GM11168 (cell line): ENCODE measurements around the gene CTRL.

ENCODE experiments used
- in situ Hi-C: fragments of 300-500 bp; cut with MboI; formaldehyde crosslinking; loops from one replicate; pipeline ENCODE4 v1.12.0; 2022; ENCODE audit warnings: low sequenced_read_pairs; ENCODE audit not compliant: unreplicated experiment

CTRL gene

GRCh38 chr16:67963662-67964321 lies 32.1 kb upstream of the CTRL start:
- in situ Hi-C loops, result no loop called here

GRCh38 chr16:67963292-67963661 lies 31.6 kb upstream of the CTRL start:
- in situ Hi-C loops, result no loop called here

- in situ Hi-C loops, result no loop called here
Observed at GRCh38 chr16:67962135-67962534, 30.5 kb upstream of the CTRL start.

GRCh38 chr16:67961551-67961957 lies 29.9 kb upstream of the CTRL start:
- in situ Hi-C loops, result no loop called here

- in situ Hi-C loops, result no loop called here
Observed at GRCh38 chr16:67959536-67960329, 28.1 kb upstream of the CTRL start.

GRCh38 chr16:67957622-67958021 lies 26.0 kb upstream of the CTRL start:
- in situ Hi-C loops, result no loop called here

GRCh38 chr16:67954421-67955196 lies 22.9 kb upstream of the CTRL start:
- in situ Hi-C loops, result no loop called here

- in situ Hi-C loops, result no loop called here
Observed at GRCh38 chr16:67953641-67954375, 22.1 kb upstream of the CTRL start.

GRCh38 chr16:67951485-67951884 lies 19.8 kb upstream of the CTRL start:
- in situ Hi-C loops, result no loop called here

GRCh38 chr16:67950335-67950843 lies 18.7 kb upstream of the CTRL start:
- in situ Hi-C loops, result no loop called here

GRCh38 chr16:67949645-67950044 lies 18.0 kb upstream of the CTRL start:
- in situ Hi-C loops, result no loop called here

- in situ Hi-C loops, result no loop called here
Observed at GRCh38 chr16:67948015-67948414, 16.4 kb upstream of the CTRL start.

- in situ Hi-C loops, result no loop called here
Observed at GRCh38 chr16:67946966-67947558, 15.4 kb upstream of the CTRL start.

- in situ Hi-C loops, result no loop called here
Observed at GRCh38 chr16:67946128-67946569, 14.5 kb upstream of the CTRL start.

- in situ Hi-C loops, result no loop called here
Observed at GRCh38 chr16:67945392-67945933, 13.8 kb upstream of the CTRL start.

GRCh38 chr16:67944690-67945391 lies 13.2 kb upstream of the CTRL start:
- in situ Hi-C loops, result no loop called here

GRCh38 chr16:67943619-67944504 lies 12.2 kb upstream of the CTRL start, which contains the start of gene LCAT:
Gene LCAT, minus strand, starts transcription at chr16:67944120. Its CDS starts 19 bp downstream, at chr16:67944101.
- in situ Hi-C loops, result no loop called here

- in situ Hi-C loops, result no loop called here
Observed at GRCh38 chr16:67943256-67943618, 11.6 kb upstream of the CTRL start.
